Non-pigmented ciliary epithelial cell (primary cell): Measurements from ENCODE around the gene GRIA3.
A peak's percentile ranks its signal among the peaks of the same experiment; 100 is the strongest.

Source experiments
- DNase-seq: peaks from one replicate; pipeline ENCODE4 v3.0.0-alpha.2; 2010; ENCODE audit warnings: low read depth

The GRIA3 gene

GRCh38 chrX:123184219-123184865, at the start of gene GRIA3:
GRIA3 (plus strand) TSS chrX:123184278; CDS start chrX:123184536, 258 bp downstream.
- DNase-seq: no peak

- no peak for DNase-seq
Measured at GRCh38 chrX:123138473-123138872, 45.6 kb upstream of the GRIA3 start.

DNA sequence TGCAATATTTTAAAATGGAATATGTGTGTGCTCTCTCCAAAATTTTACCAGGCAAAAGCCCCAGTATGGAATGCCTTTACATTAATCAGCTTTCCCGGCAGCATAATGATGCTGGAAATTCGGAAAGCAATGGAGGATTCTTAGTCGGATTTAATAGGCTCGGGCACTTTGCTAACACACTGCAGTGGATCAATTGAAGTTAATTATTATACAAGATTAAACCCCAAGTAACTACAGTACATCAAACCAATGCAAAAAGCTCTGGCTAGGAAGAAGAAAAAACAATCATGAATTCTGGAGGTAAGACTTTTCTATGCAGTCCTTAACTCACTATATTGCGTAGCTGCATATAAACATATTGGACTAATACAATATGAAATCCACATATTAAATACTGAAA, 43.6 kb upstream of the GRIA3 start:
- DNase-seq: no peak

- no peak for DNase-seq
Measured at GRCh38 chrX:123140904-123141303, 43.2 kb upstream of the GRIA3 start.

GRCh38 chrX:123153846-123154335, 30.2 kb upstream of the GRIA3 start:
- no peak for DNase-seq

DNA sequence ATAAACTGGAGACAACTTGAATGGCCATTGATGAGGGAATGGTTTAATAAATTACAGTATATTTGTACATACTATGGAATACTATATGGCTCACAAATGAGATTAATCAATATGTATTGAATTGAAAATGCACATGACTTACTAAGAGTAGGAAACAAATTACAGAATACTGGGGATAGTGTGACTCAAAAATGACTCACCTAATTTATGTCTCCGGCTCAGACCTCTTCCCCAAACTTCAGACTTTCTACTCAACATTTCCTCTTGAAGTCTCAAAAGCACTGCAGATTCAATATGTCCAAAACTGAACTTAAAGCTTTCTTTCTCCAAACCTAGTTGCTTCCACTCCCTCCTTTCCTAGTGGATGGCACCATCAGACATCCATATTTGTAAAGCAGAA, 28.8 kb upstream of the GRIA3 start:
- no peak for DNase-seq

DNA sequence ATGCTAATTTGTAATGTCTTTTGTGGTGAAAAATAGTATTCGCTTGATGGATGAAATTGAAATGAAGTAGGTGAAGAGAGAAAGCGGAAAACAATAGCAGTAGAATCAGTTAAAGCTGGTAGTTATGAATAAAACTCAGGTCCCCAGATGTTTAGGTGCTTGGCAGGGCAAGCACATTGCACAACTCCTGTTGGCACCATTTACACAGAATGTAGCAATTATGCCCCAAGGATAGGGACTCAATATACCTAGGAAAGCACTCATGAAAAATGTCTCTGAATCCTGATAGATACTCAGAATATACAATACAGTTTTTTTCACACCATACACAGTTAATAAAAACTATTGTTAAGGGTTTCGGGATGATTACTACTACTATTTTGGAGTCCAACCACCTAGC, 26.5 kb upstream of the GRIA3 start:
- DNase-seq: no peak

DNA sequence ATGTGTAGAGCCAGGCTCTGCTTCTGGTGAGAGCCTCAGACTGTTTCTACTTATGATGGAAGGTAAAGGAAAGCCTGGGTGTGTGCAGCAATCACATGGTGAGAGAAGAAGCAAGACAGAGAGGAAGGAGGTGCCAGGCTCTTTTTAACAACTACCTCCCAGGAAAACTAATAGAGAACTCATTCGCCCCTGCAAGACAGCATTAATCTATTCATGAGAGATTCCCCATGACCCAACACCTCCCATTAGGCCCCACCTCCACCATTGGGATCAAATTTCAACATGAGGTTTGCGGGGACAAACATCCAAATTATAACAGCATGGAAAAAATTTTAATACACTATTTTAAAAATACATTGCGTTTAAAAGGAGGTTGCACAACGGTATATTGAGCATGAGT, 24.7 kb upstream of the GRIA3 start:
- DNase-seq: no peak

GRCh38 chrX:123167621-123168020, 16.5 kb upstream of the GRIA3 start:
- DNase-seq: no peak

DNA sequence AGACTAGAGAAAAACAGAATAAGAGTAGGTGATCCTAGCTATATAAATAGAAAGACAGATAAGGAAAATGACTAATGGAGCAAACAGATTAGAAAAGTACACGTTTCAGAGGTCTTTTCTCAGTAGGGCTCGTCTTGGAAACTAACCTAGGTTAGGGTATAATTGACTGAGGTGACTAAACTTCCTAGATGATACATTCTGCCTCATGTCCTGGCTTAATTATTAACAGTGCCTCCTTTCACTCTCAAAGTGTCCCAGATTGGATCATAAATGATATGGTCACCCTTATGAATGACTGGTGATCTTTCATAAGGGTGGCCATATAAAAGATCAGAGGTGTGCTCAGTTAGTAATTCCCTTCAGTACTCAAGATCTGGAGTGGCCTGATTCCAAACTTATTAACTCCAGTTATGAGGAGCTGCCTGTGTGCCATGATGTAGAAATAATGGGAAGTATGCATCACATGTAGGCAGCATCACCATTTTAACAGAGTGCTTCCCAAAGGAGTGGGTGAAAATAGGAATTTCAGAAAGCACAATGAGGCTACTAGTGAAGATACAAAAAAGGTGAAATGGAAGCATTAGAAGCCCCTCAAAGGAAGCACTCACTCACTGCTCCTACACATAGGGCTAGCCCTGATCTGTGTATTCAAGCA, 14.7 kb upstream of the GRIA3 start:
- DNase-seq: no peak

DNA sequence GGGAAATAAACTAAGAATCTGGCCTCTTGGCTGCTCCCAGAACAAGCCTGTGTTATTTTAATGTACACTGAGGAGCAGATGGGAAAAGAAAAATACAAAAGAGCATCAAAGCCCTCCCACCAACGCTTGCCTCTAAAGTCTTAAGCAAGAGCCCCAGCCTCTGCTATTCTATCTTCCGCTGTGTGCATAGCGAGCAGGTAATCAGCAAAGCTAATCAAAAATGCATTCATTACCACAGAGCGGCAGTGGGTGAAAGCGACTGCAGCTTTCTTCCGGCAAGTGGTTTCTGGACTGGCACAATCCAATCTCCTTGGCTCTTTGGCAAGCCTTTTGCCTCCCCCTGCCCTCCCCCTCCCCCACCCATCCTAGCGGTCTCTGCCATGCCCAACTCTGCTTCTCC, 13.5 kb upstream of the GRIA3 start:
- DNase-seq: no peak

GRCh38 chrX:123171781-123172180, 12.3 kb upstream of the GRIA3 start:
- DNase-seq: peak; percentile 30

DNA sequence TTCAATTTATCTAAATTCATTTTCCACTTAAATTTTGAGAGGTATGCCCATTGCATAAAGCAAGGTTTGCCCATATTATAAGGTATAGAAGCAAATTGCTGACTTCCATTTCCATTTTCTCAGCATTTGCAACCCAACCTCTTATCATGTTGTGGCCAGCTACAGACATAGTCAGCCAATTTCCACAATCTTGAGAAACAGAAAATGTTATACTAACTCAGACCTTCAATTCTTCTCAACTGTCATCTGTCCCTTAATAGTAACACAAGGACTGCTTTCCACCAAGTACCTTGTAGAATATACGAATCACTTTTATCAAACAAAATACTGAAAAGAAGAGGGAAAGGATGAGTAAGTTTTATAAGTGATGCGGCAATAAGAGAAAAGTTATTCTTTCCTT, 11.2 kb upstream of the GRIA3 start:
- no peak for DNase-seq

- DNase-seq: no peak
Measured at GRCh38 chrX:123173833-123174232, 10.2 kb upstream of the GRIA3 start.

DNA sequence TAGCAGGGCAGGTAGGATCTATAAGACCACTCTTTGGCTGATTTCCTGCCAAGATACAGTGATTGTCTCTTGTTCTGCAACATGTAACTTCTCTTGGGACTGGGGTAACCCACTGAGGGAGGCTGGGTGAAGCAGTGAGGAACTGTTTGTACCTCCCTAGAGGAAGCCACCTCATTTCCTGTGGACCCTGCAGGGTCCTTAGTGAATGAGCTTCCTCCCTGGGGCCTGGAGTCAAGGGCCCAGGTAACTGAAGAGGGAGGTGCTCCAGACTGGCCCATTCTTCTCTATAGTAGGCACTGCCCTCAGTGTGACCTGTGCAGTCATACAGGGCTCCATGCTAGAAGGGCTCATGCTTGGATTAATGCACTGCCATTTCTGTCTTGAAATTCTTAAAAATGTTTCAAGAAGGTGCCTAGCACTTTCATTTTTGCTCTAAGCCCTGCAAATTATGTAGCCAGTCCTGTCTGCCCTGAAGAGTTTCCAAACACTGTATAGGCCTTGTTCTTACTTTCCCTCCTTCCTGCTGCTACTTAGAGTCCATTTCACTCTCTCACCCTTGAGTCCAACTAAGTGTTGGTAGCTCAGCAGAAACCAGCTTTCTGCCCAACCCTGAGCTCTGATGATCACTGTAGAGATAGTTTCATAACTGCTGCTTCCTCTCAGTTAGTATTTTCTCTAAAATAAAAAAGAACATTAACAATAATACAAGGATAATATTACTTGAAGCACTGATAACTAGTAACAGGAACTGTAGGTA, 8.5 kb upstream of the GRIA3 start:
- no peak for DNase-seq

DNA sequence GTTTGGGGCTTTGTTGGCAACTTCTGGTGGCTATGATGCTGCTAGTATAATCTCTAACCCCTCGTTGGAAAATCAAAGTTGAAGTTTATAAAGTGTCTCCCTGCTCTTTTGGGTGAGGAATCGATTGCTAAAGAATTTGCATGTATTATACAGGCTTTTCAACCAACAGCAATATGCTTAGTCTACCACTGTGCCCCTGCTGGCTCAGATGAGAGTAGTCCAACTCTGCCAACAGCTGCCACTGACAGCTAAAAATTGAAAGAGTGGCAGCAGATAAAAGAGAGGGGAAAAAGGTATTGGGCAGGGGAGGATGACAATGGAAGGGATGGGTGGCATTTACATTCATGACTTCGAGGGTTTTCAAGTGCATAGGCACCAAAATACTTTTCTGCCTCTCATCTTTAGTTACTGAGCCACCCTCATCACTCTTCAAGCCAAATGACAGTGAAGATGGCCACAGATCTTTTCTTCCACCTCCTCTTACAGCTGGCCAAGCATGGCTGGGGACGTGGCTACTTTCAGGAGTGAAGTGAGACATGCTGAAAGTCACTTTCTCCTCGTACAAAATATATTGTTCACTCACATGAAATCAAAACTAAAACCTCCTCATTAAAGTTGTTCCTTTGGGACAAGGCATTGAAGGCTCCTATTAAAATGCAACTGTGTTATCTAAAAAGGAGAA, 2.7 kb upstream of the GRIA3 start:
- no peak for DNase-seq

- no peak for DNase-seq
Measured at GRCh38 chrX:123184866-123185276, 793 bp downstream of the GRIA3 start.

- DNase-seq: no peak
Measured at GRCh38 chrX:123185721-123186120, 1.6 kb downstream of the GRIA3 start.

DNA sequence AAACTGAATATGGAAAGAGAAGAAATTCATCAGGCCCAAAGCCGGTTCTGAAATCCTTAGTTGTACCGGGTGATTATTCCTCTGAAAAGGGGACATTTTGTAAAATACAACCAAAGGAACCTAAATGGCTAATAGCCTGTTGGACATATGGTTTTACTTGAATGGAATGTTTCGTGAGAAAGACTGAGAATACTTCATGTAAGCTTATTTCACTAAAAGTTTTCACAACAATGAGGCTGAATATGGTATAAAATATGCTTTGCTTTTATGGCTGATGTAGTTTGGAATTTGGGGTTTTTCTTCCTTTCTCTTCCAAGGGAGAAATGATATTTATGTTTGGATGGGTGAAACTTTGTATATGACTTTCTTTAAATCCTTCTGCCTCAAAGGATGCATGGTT, 2.7 kb downstream of the GRIA3 start:
- no peak for DNase-seq

DNA sequence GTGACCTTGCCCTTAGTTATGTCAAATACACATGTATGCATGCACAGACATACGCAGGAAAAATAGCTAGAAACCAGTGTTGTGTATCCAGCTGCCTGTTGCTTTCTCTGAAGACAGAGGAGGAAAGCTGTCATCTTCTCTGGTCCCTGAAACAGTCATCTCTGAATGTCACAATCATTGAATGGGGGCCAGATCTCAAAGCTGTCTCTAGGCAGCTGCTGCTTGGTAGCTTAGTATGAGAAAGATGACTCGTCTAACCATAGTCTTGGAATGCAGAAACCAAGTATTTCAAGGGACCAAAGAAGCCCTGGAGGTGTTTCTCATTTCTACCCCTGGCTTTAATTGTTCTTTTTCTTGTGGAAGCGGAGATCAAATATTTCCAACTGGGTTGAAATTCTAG, 4.0 kb downstream of the GRIA3 start:
- no peak for DNase-seq

- DNase-seq: no peak
Measured at GRCh38 chrX:123189338-123189737, 5.3 kb downstream of the GRIA3 start.

- DNase-seq: no peak
Measured at GRCh38 chrX:123190096-123190495, 6.0 kb downstream of the GRIA3 start.

DNA sequence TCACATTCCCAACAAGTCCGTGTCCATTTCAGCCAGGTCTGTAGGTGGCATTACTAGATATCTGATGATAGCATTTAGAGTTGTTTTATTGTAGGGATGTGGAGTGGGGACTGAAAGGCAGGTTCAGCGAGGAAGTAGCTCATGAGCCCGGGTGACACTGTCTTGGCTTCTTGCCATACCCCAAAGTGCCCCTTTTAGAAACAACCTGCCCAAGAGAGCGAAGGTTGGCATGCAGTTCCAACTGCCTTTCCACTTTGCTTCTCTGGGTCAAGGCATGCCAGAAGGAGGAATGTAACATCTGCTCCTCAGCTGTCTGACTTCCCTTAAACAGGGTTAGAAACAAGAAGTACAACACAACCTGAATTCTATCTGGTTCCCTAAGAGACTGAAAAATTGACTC, 9.0 kb downstream of the GRIA3 start:
- no peak for DNase-seq
